ENCODE measurements around the gene FARSA. TPM values are rescaled to one million over a fixed set of nuclear protein-coding genes. Genes with fewer than 3 reads are reported as not detected.

The FARSA gene
- total RNA-seq, result 64.8 TPM

GRCh38 chr19:12933287-12934072 lies at the start of gene FARSA:
FARSA (minus strand) TSS chr19:12933711; CDS start chr19:12933696, 15 bp downstream.

DNA sequence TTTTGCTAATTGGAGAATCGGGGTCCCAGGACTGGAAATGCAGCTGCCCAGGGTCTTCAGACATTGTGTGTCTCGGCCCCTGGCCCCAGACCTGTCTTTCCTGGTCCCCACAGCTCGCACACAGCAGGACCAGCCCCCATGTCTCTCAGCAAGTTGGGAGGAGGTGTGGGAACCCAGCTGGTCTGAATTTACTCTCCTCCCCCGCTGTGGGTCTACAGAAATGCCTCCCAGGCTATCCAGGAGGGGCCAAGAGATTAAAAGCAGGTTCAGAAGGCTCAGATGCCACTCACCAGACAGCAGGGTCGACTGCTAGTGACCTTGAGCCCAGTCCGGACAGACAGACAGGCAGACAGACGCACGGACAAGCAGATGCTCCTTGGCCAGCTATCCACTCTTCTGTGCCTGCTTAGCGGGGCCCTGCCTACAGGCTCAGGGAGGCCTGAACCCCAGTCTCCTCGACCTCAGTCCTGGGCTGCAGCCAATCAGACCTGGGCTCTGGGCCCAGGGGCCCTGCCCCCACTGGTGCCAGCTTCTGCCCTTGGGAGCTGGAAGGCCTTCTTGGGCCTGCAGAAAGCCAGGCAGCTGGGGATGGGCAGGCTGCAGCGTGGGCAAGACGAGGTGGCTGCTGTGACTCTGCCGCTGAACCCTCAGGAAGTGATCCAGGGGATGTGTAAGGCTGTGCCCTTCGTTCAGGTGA lies 35.9 kb upstream of the FARSA start, which contains the start of gene DAND5:
DAND5 (plus strand) TSS at position 285 of the 697 bp plus-strand sequence; CDS start at position 370, 85 bp downstream.

DNA sequence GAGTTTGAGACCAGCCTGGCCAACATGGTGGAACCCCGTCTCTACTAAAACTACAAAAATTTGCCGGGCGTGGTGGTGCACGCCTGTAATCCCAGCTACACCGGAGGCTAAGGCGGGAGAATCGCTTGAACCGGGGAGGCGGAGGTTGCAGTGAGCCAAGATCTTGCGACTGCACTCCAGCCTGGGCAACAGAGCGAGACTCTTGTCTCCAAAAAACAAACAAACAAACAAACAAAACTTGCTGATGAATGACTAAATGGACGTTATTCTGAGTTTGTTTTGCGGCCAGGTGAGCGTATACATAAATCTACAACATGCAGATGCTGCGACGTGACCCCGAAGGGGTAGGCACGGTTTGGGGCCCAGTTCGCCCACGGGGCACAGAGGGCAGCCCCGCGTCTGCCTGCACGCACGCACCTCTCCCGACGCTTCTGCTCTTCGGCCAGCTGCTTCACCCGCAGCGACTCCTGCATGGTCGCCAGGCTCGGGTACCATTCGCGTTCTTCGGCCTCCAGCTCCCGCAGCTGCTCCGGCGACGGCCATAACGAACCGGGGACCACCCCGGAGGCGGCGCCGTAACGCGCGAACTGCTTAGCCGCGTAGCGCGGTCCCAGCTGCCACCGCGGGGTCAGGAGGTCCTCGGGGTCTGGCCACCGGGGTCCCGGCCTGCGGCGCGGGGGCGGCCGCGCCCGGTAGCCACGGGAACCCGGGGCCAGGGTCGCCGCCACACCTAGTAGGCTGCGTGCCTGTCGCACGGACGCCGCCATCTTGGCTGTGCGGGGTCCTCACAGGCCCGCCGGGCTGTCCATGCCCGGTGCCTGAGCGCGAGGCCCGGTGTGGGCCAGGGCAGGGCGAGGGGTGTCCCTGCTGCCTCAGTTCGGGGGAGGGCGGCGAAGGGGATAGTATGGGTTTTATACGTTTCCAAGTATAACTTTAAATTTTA lies 23.2 kb upstream of the FARSA start, which contains the start of gene GADD45GIP1:
GADD45GIP1 (minus strand) TSS at position 778 of the 943 bp plus-strand sequence; CDS start at position 767, 11 bp downstream.

DNA sequence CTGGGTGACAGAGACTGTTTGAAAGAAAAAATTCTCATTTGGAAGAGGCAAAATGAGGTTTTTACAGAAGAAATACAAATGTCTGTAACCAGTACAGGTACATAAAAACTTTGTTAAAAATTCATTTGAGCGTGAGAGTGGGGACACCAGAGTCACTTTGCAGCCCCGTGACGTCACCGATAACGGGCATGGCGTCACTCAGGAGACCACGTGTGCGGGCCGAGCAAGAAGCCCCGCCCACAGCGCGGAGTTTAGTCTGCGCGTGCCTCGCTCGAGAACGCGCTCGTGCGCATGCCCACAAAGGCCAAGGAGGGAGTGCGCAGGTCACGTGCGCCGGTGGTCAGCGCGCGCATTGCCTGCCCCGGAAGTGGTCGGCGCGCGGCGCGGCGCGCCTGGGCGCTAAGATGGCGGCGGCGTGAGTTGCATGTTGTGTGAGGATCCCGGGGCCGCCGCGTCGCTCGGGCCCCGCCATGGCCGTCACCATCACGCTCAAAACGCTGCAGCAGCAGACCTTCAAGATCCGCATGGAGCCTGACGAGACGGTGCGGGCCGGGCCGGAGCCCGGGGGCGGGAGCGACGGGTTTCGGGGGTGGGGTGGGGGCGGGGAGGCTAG lies 12.1 kb upstream of the FARSA start, which contains the start of gene RAD23A:
RAD23A (plus strand) TSS at position 384 of the 613 bp plus-strand sequence; CDS start at position 471, 87 bp downstream.

GRCh38 chr19:12937927-12938778 lies 4.6 kb upstream of the FARSA start, which contains the start of gene CALR:
CALR (plus strand) TSS chr19:12938609; CDS start chr19:12938680, 71 bp downstream.

GRCh38 chr19:12890787-12891552 lies 42.5 kb downstream of the FARSA start, which contains the start of gene GCDH:
GCDH (plus strand) TSS chr19:12891160; CDS start chr19:12891305, 145 bp downstream.

GRCh38 chr19:12886969-12887747 lies 46.4 kb downstream of the FARSA start, which contains the start of gene KLF1:
KLF1 (minus strand) TSS chr19:12887201; CDS start chr19:12887140, 61 bp downstream.

GRCh38 chr19:12881172-12881808 lies 52.2 kb downstream of the FARSA start, which contains the start of gene DNASE2:
DNASE2 (minus strand) TSS chr19:12881449; CDS start chr19:12881375, 74 bp downstream.

Small RNAs within 50 kb of the gene (small RNA-seq; reads per million reads assigned to genes)
- 0.69 reads per million, percentile 67 among the genes with 10 or more reads in this experiment for gene MIR5695
- gene MIR6515, result 0.13 reads per million

Other genes starting within 250 kb of the FARSA start
- gene GNG14, start 245.7 kb downstream of the FARSA start, total RNA-seq, result not detected
- 13.6 TPM for gene FBXW9, start 237.1 kb downstream of the FARSA start, total RNA-seq
- gene TNPO2, start 209.8 kb downstream of the FARSA start, total RNA-seq, result 137 TPM
- gene TRIR, start 199.0 kb downstream of the FARSA start, total RNA-seq, result 123 TPM
- 71.5 TPM for gene GET3, start 196.2 kb downstream of the FARSA start, total RNA-seq
- gene BEST2, start 181.9 kb downstream of the FARSA start, total RNA-seq, result not detected
- 22.6 TPM for gene HOOK2, start 158.2 kb downstream of the FARSA start, total RNA-seq
- 21.7 TPM for gene JUNB, start 142.2 kb downstream of the FARSA start, total RNA-seq
- gene PRDX2, start 131.9 kb downstream of the FARSA start, total RNA-seq, result 290 TPM
- not detected for gene THSD8, start 131.6 kb downstream of the FARSA start, total RNA-seq
- gene RNASEH2A, start 127.1 kb downstream of the FARSA start, total RNA-seq, result 11.3 TPM
- 1.8 TPM for gene RTBDN, start 99.1 kb downstream of the FARSA start, total RNA-seq
- gene MAST1, start 95.2 kb downstream of the FARSA start, total RNA-seq, result 71.0 TPM
- 7.8 TPM for gene DNASE2, start 52.3 kb downstream of the FARSA start, total RNA-seq
- gene KLF1, start 46.5 kb downstream of the FARSA start, total RNA-seq, result 0.69 TPM
- gene GCDH, start 42.6 kb downstream of the FARSA start, total RNA-seq, result 21.9 TPM
- not detected for gene SYCE2, start 14.4 kb downstream of the FARSA start, total RNA-seq
- 382 TPM for gene CALR, start 4.9 kb upstream of the FARSA start, total RNA-seq
- gene RAD23A, start 12.2 kb upstream of the FARSA start, total RNA-seq, result 33.2 TPM
- gene GADD45GIP1, start 23.5 kb upstream of the FARSA start, total RNA-seq, result 19.6 TPM
- gene DAND5, start 35.9 kb upstream of the FARSA start, total RNA-seq, result not detected
- gene NFIX, start 61.8 kb upstream of the FARSA start, total RNA-seq, result 27.9 TPM
- gene LYL1, start 169.1 kb upstream of the FARSA start, total RNA-seq, result 3.9 TPM
- 17.3 TPM for gene TRMT1, start 183.0 kb upstream of the FARSA start, total RNA-seq
- 22.1 TPM for gene NACC1, start 184.6 kb upstream of the FARSA start, total RNA-seq
- gene STX10, start 216.7 kb upstream of the FARSA start, total RNA-seq, result 23.8 TPM
- gene IER2, start 216.7 kb upstream of the FARSA start, total RNA-seq, result 13.4 TPM

All from diencephalon (tissue), 1 donor.